ENCODE measurements around the gene ISL1. TPM values are rescaled to one million over a fixed set of nuclear protein-coding genes. Genes with fewer than 3 reads are reported as not detected.

Gene ISL1
- total and polyA plus RNA-seq, 2 of the 8 experiments (the other 6 are each of a cell fraction or from before 2014, with no cell fraction given): 0.05 to 0.19 TPM

GRCh38 chr5:51433052-51433710 lies 49.9 kb downstream of the ISL1 start (continued):
- no peak for TF ChIP-seq CHD7 (IDR thresholded peaks at IDR 0.05; ENCODE audit: insufficient replicate concordance, low read length)
- TF ChIP-seq TCF12 (IDR thresholded peaks at IDR 0.05; ENCODE audit: low read depth, low read length): no peak
- no peak for TF ChIP-seq SIRT6 (IDR thresholded peaks at IDR 0.05; ENCODE audit: low read length)
- TF ChIP-seq KDM5A (IDR thresholded peaks at IDR 0.05; ENCODE audit: low read length): no peak
- no peak for TF ChIP-seq TEAD4 (IDR thresholded peaks at IDR 0.05; ENCODE audit: low read depth, low read length)
- TF ChIP-seq GABPA (IDR thresholded peaks at IDR 0.05; ENCODE audit: borderline replicate concordance, insufficient read depth, low read length): no peak
- no peak for TF ChIP-seq BCL11A (IDR thresholded peaks at IDR 0.05; ENCODE audit: low read depth in 2 of 2, low read length in 2 of 2)
- no peak for TF ChIP-seq POU5F1 (IDR thresholded peaks at IDR 0.05; ENCODE audit: low read depth, low read length)
- TF ChIP-seq NRF1 (IDR thresholded peaks at IDR 0.05; ENCODE audit: low read depth, low read length): no peak
- TF ChIP-seq ATF2 (IDR thresholded peaks at IDR 0.05; ENCODE audit: low read length): no peak

All from H1 (cell line).